Thyroid gland (tissue), 4 donors: ENCODE data around the gene ABCA13. TPM values are rescaled to one million over a fixed set of nuclear protein-coding genes. Genes with fewer than 3 reads are reported as not detected.

Experiments
- DNase-seq, 2 donors: peaks; one replicate each; pipeline ENCODE4 v3.0.0-alpha.2; 2019
- H3K27ac ChIP-seq, 3 donors: fragments of 200-600 bp; sonication (generic); 1 replicate in 2 of 3; 2 replicates in 1 of 3; pipeline ENCODE4 v1.5.1; 2016 to 2019; ENCODE audit warnings: mild to moderate bottlenecking in 1 of 3, moderate library complexity in 1 of 3
- H3K27me3 ChIP-seq: fragments of 200-600 bp; sonication (generic); one replicate; pipeline ENCODE4 v1.5.1; 2019
- H3K36me3 ChIP-seq, 2 donors: fragments of 200-600 bp; sonication (generic); one replicate each; pipeline ENCODE4 v1.5.1; 2016 to 2019
- H3K4me1 ChIP-seq, 2 donors: fragments of 200-600 bp; sonication (generic); one replicate each; pipeline ENCODE4 v1.5.1; 2017 to 2019
- H3K4me3 ChIP-seq, 3 donors: fragments of 200-600 bp; sonication (generic); replicated peaks in 1 of 3; 1 replicate in 2 of 3; 2 replicates in 1 of 3; pipeline ENCODE4 v1.5.1; 2016; ENCODE audit warnings: mild to moderate bottlenecking in 1 of 3
- H3K9me3 ChIP-seq: fragments of 200-600 bp; sonication (generic); one replicate; pipeline ENCODE4 v1.5.1; 2017
- CTCF ChIP-seq, 6 experiments: fragments of 200-600 bp in 3 of 6; fragments of 450-650 bp in 3 of 6; sonication (generic) in 3 of 6; IDR thresholded peaks; one replicate each; pipeline ENCODE4 v1.5.1; 2016 to 2019; ENCODE audit warnings: antibody characterized with exemption in 6 of 6, mild to moderate bottlenecking in 2 of 6, inconsistent platforms in 1 of 6, moderate library complexity in 1 of 6
- POLR2A ChIP-seq, 2 donors: fragments of 450-650 bp; IDR thresholded peaks; one replicate each; pipeline ENCODE4 v1.6.1; 2017; ENCODE audit warnings: antibody characterized with exemption in 2 of 2, mild to moderate bottlenecking in 2 of 2, moderate library complexity in 1 of 2
- WGBS, 2 donors: methylation state at CpG; one replicate each; pipeline ENCODE4 v1.1.5; 2017; 5-methylcytosine and 5-hydroxymethylcytosine counted together
- intact Hi-C: fragments of 100-400 bp; cut with DNase I; formaldehyde crosslinking; loops from one replicate; pipeline ENCODE4 v1.15.1; 2023
- total RNA-seq, 4 donors: library from RNA; depleted of rRNA; stranded (reverse); fragments of >200 nt; gene quantifications; one replicate each; pipeline ENCODE4 v1.2.3, GENCODE V29; 2016

The ABCA13 gene
- total RNA-seq, 4 donors from 2014 or later, result 7.6 to 13.3 (median 11.7) TPM

- intact Hi-C loops, result no loop called here
These were observed 9.7 kb downstream of the ABCA13 start for GRCh38 chr7:48180981-48181380.

GRCh38 chr7:48182718-48183369 is 11.6 kb downstream of the ABCA13 start:
- Histone ChIP-seq H3K36me3 (no peaks in the 10 kb centered on the region), H3K9me3 (no peaks in the 10 kb centered on the region), H3K4me3 (no peak overlapping the region), H3K27ac (peak overlapping the region in 1 of 3 donors; percentile 74), H3K27me3 (no peaks in the 10 kb centered on the region), H3K4me1 (peaks cover 11 to 15% of the 10 kb centered on the region in 2 donors)
- DNase-seq, result no peak
- intact Hi-C loops, result no loop called here
- TF ChIP-seq CTCF (IDR thresholded peaks at IDR 0.05), result no peak
- no peak for TF ChIP-seq POLR2A (IDR thresholded peaks at IDR 0.05)
- 42 to 53% methylated on average over 3 of the region's 3 CpGs for WGBS, 2 donors

More at GRCh38 chr7:48180981-48181380, 9.7 kb downstream of the ABCA13 start:
- no peak for DNase-seq
- Histone ChIP-seq H3K4me1 (peaks cover 13 to 15% of the 10 kb centered on the region in 2 donors), H3K9me3 (no peaks in the 10 kb centered on the region), H3K27ac (no peak overlapping the region), H3K27me3 (no peaks in the 10 kb centered on the region), H3K36me3 (no peaks in the 10 kb centered on the region), H3K4me3 (no peak overlapping the region)
- 92 to 93% methylated on average over 6 of the region's 6 CpGs for WGBS, 2 donors
- TF ChIP-seq POLR2A (IDR thresholded peaks at IDR 0.05) (no peak), CTCF (IDR thresholded peaks at IDR 0.05) (no peak)

GRCh38 chr7:48183370-48183743 is 12.1 kb downstream of the ABCA13 start:
- H3K4me1 ChIP-seq, result peaks cover 10 to 15% of the 10 kb centered on the region in 2 donors
- TF ChIP-seq CTCF (IDR thresholded peaks at IDR 0.05) (no peak), POLR2A (IDR thresholded peaks at IDR 0.05) (no peak)
- intact Hi-C loops, result no loop called here
- peak overlapping the region in 1 of 3 donors; percentile 74 for H3K27ac ChIP-seq
- no peaks in the 10 kb centered on the region for H3K36me3 ChIP-seq
- no peaks in the 10 kb centered on the region for H3K27me3 ChIP-seq
- peak; percentile 24 to 34 for DNase-seq
- WGBS, 2 donors, result 30 to 42% methylated on average over 5 of the region's 5 CpGs
- H3K4me3 ChIP-seq, result no peak overlapping the region
- no peaks in the 10 kb centered on the region for H3K9me3 ChIP-seq

- H3K27ac ChIP-seq, result peak overlapping the region in 1 of 3 donors; percentile 74
- H3K4me3 ChIP-seq, result no peak overlapping the region
- no peaks in the 10 kb centered on the region for H3K9me3 ChIP-seq
- H3K4me1 ChIP-seq, result peaks cover 15 to 20% of the 10 kb centered on the region in 2 donors
- TF ChIP-seq POLR2A (IDR thresholded peaks at IDR 0.05), result no peak
- intact Hi-C loops, result no loop called here
- H3K27me3 ChIP-seq, result no peaks in the 10 kb centered on the region
- H3K36me3 ChIP-seq, result no peaks in the 10 kb centered on the region
- DNase-seq, result no peak
- 76 to 87% methylated on average over 1 of the region's 1 CpG for WGBS, 2 donors
These were observed 12.7 kb downstream of the ABCA13 start for GRCh38 chr7:48183965-48184364.

GRCh38 chr7:48188776-48189520 is 17.7 kb downstream of the ABCA13 start:
- no peaks in the 10 kb centered on the region for H3K9me3 ChIP-seq
- peaks cover 6% of the 10 kb centered on the region in 2 donors for H3K4me1 ChIP-seq
- H3K27ac ChIP-seq, result peak overlapping the region in 2 of 3 donors; percentile 58 to 67
- H3K27me3 ChIP-seq, result no peaks in the 10 kb centered on the region
- DNase-seq, result no peak
- WGBS, 2 donors, result 87 to 89% methylated on average over 12 of the region's 12 CpGs
- no peak overlapping the region for H3K4me3 ChIP-seq
- intact Hi-C loops, result no loop called here
- TF ChIP-seq CTCF (IDR thresholded peaks at IDR 0.05) (no peak), POLR2A (IDR thresholded peaks at IDR 0.05) (no peak)
- no peaks in the 10 kb centered on the region for H3K36me3 ChIP-seq
